GM12878 (cell line): ENCODE results near the gene ARPC1A. TPM values are rescaled to one million over a fixed set of nuclear protein-coding genes. Genes with fewer than 3 reads are reported as not detected.
"Not testable (repeated sequence)": the region's sequence is repeated elsewhere in the genome, so short reads cannot be mapped to it uniquely, and the experiment has no call there.

ENCODE experiments used
- ATAC-seq: fragments of 200-7000 bp; cut with Tn5 transposase; 3 replicates; pipeline ENCODE4 v1.9.1; 2020; ENCODE audit warnings: mild to moderate bottlenecking, moderate library complexity
- BruUV-seq: library from RNA; stranded (reverse); fragments of 400-500 nt; replicated peaks from 2 replicates; lab custom pipeline; 2021; lab: Mats Ljungman, UMichigan
- CTCF ChIA-PET: fragments of 300-600 bp; sonication (Branson Sonifier 250); formaldehyde crosslinking; extraction: SDS; loops from one replicate; lab custom pipeline; 2021; ENCODE audit warnings: inconsistent platforms; lab: Yijun Ruan, JAX
- POLR2A ChIA-PET: fragments of 350-600 bp; formaldehyde crosslinking; extraction: SDS; loops from one replicate; lab custom pipeline; 2021; ENCODE audit warnings: inconsistent platforms; lab: Charles Lee
- RAD21 ChIA-PET: fragments of 300-600 bp; sonication (Branson Sonifier 250); formaldehyde crosslinking; loops from one replicate; lab custom pipeline; 2023; ENCODE audit warnings: antibody characterized with exemption; ENCODE audit not compliant: unreplicated experiment; lab: Charles Lee
- SMC1A ChIA-PET: fragments of 300-600 bp; sonication (Branson Sonifier 250); formaldehyde crosslinking; loops from one replicate; lab custom pipeline; 2023; ENCODE audit not compliant: unreplicated experiment, uncharacterized antibody; lab: Charles Lee
- DNase-seq: peaks from one replicate; pipeline ENCODE4 v3.0.0-alpha.2; 2011; ENCODE audit warnings: low read depth, low spot score
- FAIRE-seq: peaks from 3 replicates; lab custom pipeline; 2011; peaks lifted over from hg19 to GRCh38; lab: Jason Lieb, UNC
- H2AFZ ChIP-seq: 2 replicates; pipeline ENCODE4 v1.6.0; 2011; ENCODE audit warnings: low read depth, low read length, control low read depth; ENCODE audit not compliant: control insufficient read depth
- H3K27ac ChIP-seq: 2 replicates; pipeline ENCODE4 v1.5.1; 2011; ENCODE audit warnings: control low read depth; ENCODE audit not compliant: control insufficient read depth, insufficient read depth
- H3K27me3 ChIP-seq, 2 experiments: replicated peaks in 1 of 2; 2 replicates each; pipeline versions ENCODE4 v1.6.0 to v1.6.1; 2011; ENCODE audit warnings: low read length in 1 of 2; ENCODE audit not compliant: control insufficient read depth in 2 of 2, insufficient read depth in 2 of 2
- H3K36me3 ChIP-seq, 2 experiments: 2 replicates each; pipeline ENCODE4 v1.5.1; 2011; ENCODE audit warnings: low read length in 1 of 2; ENCODE audit not compliant: control insufficient read depth in 2 of 2, insufficient read depth in 2 of 2
- H3K4me1 ChIP-seq: 2 replicates; pipeline ENCODE4 v1.6.1; 2011; ENCODE audit warnings: mild to moderate bottlenecking, low read length, moderate library complexity, mixed read lengths; ENCODE audit not compliant: control insufficient read depth, insufficient read depth
- H3K4me2 ChIP-seq: 2 replicates; pipeline ENCODE4 v1.6.0; 2011; ENCODE audit warnings: control low read depth; ENCODE audit not compliant: control insufficient read depth, insufficient read depth
- H3K4me3 ChIP-seq: fragments of 200-600 bp; sonication (generic); 2 replicates; pipeline ENCODE4 v1.5.1; 2016
- H3K79me2 ChIP-seq: 2 replicates; pipeline ENCODE4 v1.6.0; 2011; ENCODE audit warnings: low read length; ENCODE audit not compliant: control insufficient read depth, insufficient read depth
- H3K9ac ChIP-seq: 2 replicates; pipeline ENCODE4 v1.8.0; 2011; ENCODE audit warnings: low read length, control low read depth, mixed read lengths; ENCODE audit not compliant: control insufficient read depth, insufficient read depth
- H3K9me3 ChIP-seq: replicated peaks from 3 replicates; pipeline ENCODE4 v1.5.1; 2011; ENCODE audit warnings: mild to moderate bottlenecking, low read length; ENCODE audit not compliant: control insufficient read depth, insufficient read depth
- H4K20me1 ChIP-seq: 2 replicates; pipeline ENCODE4 v1.6.0; 2011; ENCODE audit not compliant: control insufficient read depth, insufficient read depth
- HDGF ChIP-seq: fragments of 450-650 bp; IDR thresholded peaks from 2 replicates; pipeline ENCODE4 v1.6.1; 2016; ENCODE audit warnings: antibody characterized with exemption
- HSF1 ChIP-seq: fragments of 150-350 bp; IDR thresholded peaks from 2 replicates; pipeline ENCODE4 v1.6.1; 2014; ENCODE audit warnings: mild to moderate bottlenecking, low read depth, low read length
- IRF4 ChIP-seq: IDR thresholded peaks from 2 replicates; pipeline ENCODE4 v1.6.1; 2011; ENCODE audit warnings: low read depth, low read length
- MEF2A ChIP-seq: IDR thresholded peaks from 2 replicates; pipeline ENCODE4 v1.6.1; 2011; ENCODE audit warnings: low read depth, mild to moderate bottlenecking, low read length, moderate library complexity; ENCODE audit not compliant: insufficient read depth
- MLLT1 ChIP-seq: fragments of 450-650 bp; IDR thresholded peaks from 2 replicates; pipeline ENCODE4 v1.6.1; 2016; ENCODE audit warnings: mild to moderate bottlenecking
- POLR2AphosphoS5 ChIP-seq: IDR thresholded peaks from 2 replicates; pipeline ENCODE4 v1.6.1; 2011; ENCODE audit warnings: mild to moderate bottlenecking, low read length, inconsistent platforms
- TAF1 ChIP-seq: IDR thresholded peaks from 2 replicates; pipeline ENCODE4 v1.6.1; 2011; ENCODE audit warnings: mild to moderate bottlenecking, low read depth, low read length, borderline replicate concordance
- WGBS: methylation state at CpG from one replicate; pipeline ENCODE4 v1.1.6; 2016; ENCODE audit warnings: low lambda C conversion rate; ENCODE audit not compliant: insufficient replicate concordance, insufficient coverage; ENCODE audit errors: missing lambda C conversion rate; 5-methylcytosine and 5-hydroxymethylcytosine counted together
- in situ Hi-C: fragments of 300-500 bp; cut with MboI; formaldehyde crosslinking; loops from 9 replicates; pipeline ENCODE4 v1.14.3; 2018; ENCODE audit warnings: mixed read lengths
- intact Hi-C: fragments of 100-400 bp; cut with micrococcal nuclease; formaldehyde crosslinking; loops from one replicate; pipeline ENCODE4 v1.14.2; 2022; ENCODE audit not compliant: unreplicated experiment
- polyA plus RNA-seq, 11 experiments: library from polyadenylated mRNA; depleted of rRNA in 4 of 11; unstranded in 6 of 11; stranded (reverse) in 5 of 11; fragments of >200 nt; fragmentation: Nextera tagmentation in 4 of 11; fragmentation: Illumina TruSeq in 1 of 11; extraction: Ambion mirVana in 4 of 11; extraction: Trizol in 1 of 11; gene quantifications; 1 replicate in 1 of 11; 2 replicates in 10 of 11; pipeline versions ENCODE4 v1.2.1 to v1.2.3, GENCODE V29; 2011 to 2016; ENCODE audit warnings: inconsistent platforms in 2 of 11, missing spikeins in 2 of 11, low read depth in 1 of 11
- total RNA-seq, 4 experiments: library from RNA; depleted of rRNA in 3 of 4; stranded (reverse); fragments of >200 nt in 3 of 4; fragmentation: Illumina TruSeq in 1 of 4; extraction: Trizol in 1 of 4; gene quantifications; 2 replicates each; pipeline versions ENCODE4 v1.2.1 to v1.2.3, GENCODE V29; 2013 to 2021

ARPC1A gene
- total and polyA plus RNA-seq, 10 of the 15 experiments (the other 5 are each of a cell fraction or from before 2014, with no cell fraction given), result 42.3 to 152 (median 72.1) TPM

- TF ChIP-seq HSF1 (no peak), IRF4 (no peak), MEF2A (no peak)
- TF ChIP-seq, all 136 proteins: peak for 15
Observed at GRCh38 chr7:99379043-99379577, 53.4 kb downstream of the ARPC1A start (continued).

- peaks cover 45% of the 10 kb centered on the region for H3K4me1 ChIP-seq
- ChIA-PET SMC1A (interaction anchor here (2.7 kb wide), 1 partner anchor 29 kb away, joined by 20 read pairs; the partner anchor contains the start of genes BUD31 and PDAP1), CTCF (interaction anchor here (1.0 to 1.7 kb wide), 3 partner anchors 14 to 29 kb away, joined by 4 to 5 read pairs (median 4); partner anchors contain the start of genes BUD31 and PDAP1), POLR2A (interaction anchor here (0.5 to 2.8 kb wide), 5 partner anchors 15 to 814 kb away, joined by 3 to 51 read pairs (median 4); partner anchors contain the start of genes BUD31 and PDAP1), RAD21 (interaction anchor here (1.8 to 2.3 kb wide), 2 partner anchors 27 to 30 kb away, joined by 7 to 15 read pairs; partner anchors contain the start of genes BUD31 and PDAP1)
- TF ChIP-seq TAF1, result 0 out of 2 replicates have a peak, but pooled peaks have one; percentile 3
- peak; percentile 20; the same call in 1 of the 2 replicates for TF ChIP-seq POLR2AphosphoS5
- peak; percentile 59; the same call in 1 of the 2 replicates for TF ChIP-seq HDGF
- TF ChIP-seq MLLT1, result peak; percentile 69; the same call in 1 of the 2 replicates
- H3K79me2 ChIP-seq, result peaks cover 82% of the 10 kb centered on the region
- H3K9me3 ChIP-seq, in situ Hi-C loops, FAIRE-seq, H4K20me1 ChIP-seq, H2AFZ ChIP-seq, DNase-seq, H3K27me3 ChIP-seq: not testable (repeated sequence)
- H3K36me3 ChIP-seq, result peaks cover 3 to 10% of the 10 kb centered on the region in 2 experiments
- 0% methylated on average over 7 of the region's 7 CpGs for WGBS
- H3K4me3 ChIP-seq, result peak overlapping the region; percentile 64
- H3K4me2 ChIP-seq, result peak overlapping the region; percentile 96
- TSS peak; percentile 96 for BruUV-seq
- intact Hi-C loops, result loop anchor here (2.0 kb wide), 1 partner anchor 29 kb away; the partner anchor contains the start of genes BUD31 and PDAP1
- H3K9ac ChIP-seq, result peak overlapping the region; percentile 95
- H3K27ac ChIP-seq, result peak overlapping the region; percentile 100
- ATAC-seq, result peak; percentile 6
Observed at GRCh38 chr7:99379693-99380031, 54.0 kb downstream of the ARPC1A start.
